ENCODE results near the gene RBPMS2. TPM values are rescaled to one million over a fixed set of nuclear protein-coding genes. Genes with fewer than 3 reads are reported as not detected.

The RBPMS2 gene
- total RNA-seq, 1 donor from 2014 or later = 0.05 TPM

GRCh38 chr15:64695561-64695992, 79.8 kb downstream of the RBPMS2 start:
- no peak for DNase-seq (ENCODE audit: low read depth)

- no peak for DNase-seq (ENCODE audit: low read depth)
These were observed 80.6 kb downstream of the RBPMS2 start for GRCh38 chr15:64694816-64695215.

GRCh38 chr15:64693134-64693533, 82.3 kb downstream of the RBPMS2 start:
- peak; percentile 67 for DNase-seq (ENCODE audit: low read depth)

- no peak for DNase-seq (ENCODE audit: low read depth)
These were observed 83.4 kb downstream of the RBPMS2 start for GRCh38 chr15:64691896-64692565.

GRCh38 chr15:64690578-64691296, 84.7 kb downstream of the RBPMS2 start:
- no peak for DNase-seq (ENCODE audit: low read depth)

GRCh38 chr15:64690008-64690407, 85.4 kb downstream of the RBPMS2 start:
- DNase-seq (ENCODE audit: low read depth) = no peak

Other genes starting within 250 kb of the RBPMS2 start
- gene PIF1, start 50.1 kb upstream of the RBPMS2 start, total RNA-seq = 0.60 and 5.7 TPM in 2 replicates
- gene PLEKHO2, start 66.3 kb upstream of the RBPMS2 start, total RNA-seq = 8.7 and 11.9 TPM in 2 replicates
- 0.35 and 1.1 TPM in 2 replicates for gene ANKDD1A, start 136.3 kb upstream of the RBPMS2 start, total RNA-seq
- gene SPG21, start 214.3 kb upstream of the RBPMS2 start, total RNA-seq = 59.7 and 95.5 TPM in 2 replicates